ENCODE data around the gene FOSL2.

DNA sequence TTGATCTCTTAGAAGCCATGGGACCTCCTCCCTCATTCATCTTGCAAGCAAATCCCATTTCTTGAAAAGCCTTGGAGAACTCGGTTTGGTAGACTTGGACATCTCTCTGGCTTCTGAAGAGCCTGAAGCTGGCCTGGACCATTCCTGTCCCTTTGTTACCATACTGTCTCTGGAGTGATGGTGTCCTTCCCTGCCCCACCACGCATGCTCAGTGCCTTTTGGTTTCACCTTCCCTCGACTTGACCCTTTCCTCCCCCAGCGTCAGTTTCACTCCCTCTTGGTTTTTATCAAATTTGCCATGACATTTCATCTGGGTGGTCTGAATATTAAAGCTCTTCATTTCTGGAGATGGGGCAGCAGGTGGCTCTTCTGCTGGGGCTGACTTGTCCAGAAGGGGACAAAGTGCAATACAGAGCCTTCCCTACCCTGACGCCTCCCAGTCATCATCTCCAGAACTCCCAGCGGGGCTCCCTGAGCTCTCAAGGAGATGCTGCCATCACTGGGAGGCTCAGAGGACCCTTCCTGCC lies 20.0 kb downstream of the FOSL2 start:
- TF ChIP-seq, protein P1, sequence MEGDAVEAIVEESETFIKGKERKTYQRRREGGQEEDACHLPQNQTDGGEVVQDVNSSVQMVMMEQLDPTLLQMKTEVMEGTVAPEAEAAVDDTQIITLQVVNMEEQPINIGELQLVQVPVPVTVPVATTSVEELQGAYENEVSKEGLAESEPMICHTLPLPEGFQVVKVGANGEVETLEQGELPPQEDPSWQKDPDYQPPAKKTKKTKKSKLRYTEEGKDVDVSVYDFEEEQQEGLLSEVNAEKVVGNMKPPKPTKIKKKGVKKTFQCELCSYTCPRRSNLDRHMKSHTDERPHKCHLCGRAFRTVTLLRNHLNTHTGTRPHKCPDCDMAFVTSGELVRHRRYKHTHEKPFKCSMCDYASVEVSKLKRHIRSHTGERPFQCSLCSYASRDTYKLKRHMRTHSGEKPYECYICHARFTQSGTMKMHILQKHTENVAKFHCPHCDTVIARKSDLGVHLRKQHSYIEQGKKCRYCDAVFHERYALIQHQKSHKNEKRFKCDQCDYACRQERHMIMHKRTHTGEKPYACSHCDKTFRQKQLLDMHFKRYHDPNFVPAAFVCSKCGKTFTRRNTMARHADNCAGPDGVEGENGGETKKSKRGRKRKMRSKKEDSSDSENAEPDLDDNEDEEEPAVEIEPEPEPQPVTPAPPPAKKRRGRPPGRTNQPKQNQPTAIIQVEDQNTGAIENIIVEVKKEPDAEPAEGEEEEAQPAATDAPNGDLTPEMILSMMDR (IDR thresholded peaks at IDR 0.05): no peak
- TF ChIP-seq EZH2phosphoT487 (IDR thresholded peaks at IDR 0.05): no peak
